HepG2 (cell line): ENCODE results near the gene RPS6KC1. TPM values are rescaled to one million over a fixed set of nuclear protein-coding genes. Genes with fewer than 3 reads are reported as not detected.
A peak's percentile ranks its signal among the peaks of the same experiment; 100 is the strongest.

ENCODE experiments used
- AHR ChIP-seq: IDR thresholded peaks from 2 replicates; pipeline ENCODE4 v1.6.1; 2018; ENCODE audit warnings: missing genetic modification reagents, missing compliant biosample characterization
- ATM ChIP-seq: fragments of 450-650 bp; IDR thresholded peaks from 2 replicates; pipeline ENCODE4 v1.7.1; 2017; ENCODE audit warnings: mild to moderate bottlenecking, borderline replicate concordance
- ELF4 ChIP-seq: sonication (generic); formaldehyde crosslinking; IDR thresholded peaks from 2 replicates; pipeline ENCODE4 v1.5.0; 2020; ENCODE audit warnings: missing genetic modification reagents, mild to moderate bottlenecking, moderate library complexity, borderline replicate concordance
- HNF1A ChIP-seq, 2 experiments: sonication (generic) in 1 of 2; formaldehyde crosslinking in 1 of 2; IDR thresholded peaks; 2 replicates each; pipeline versions ENCODE4 v1.4.0 to v1.6.1; 2016 to 2020; ENCODE audit warnings: borderline replicate concordance in 1 of 2, low read depth in 1 of 2, mild to moderate bottlenecking in 1 of 2, missing genetic modification reagents in 1 of 2
- MLXIP ChIP-seq: sonication (generic); formaldehyde crosslinking; IDR thresholded peaks from 2 replicates; pipeline ENCODE4 v1.9.0; 2021; ENCODE audit warnings: missing genetic modification reagents, borderline replicate concordance
- NCOA2 ChIP-seq: sonication (generic); formaldehyde crosslinking; IDR thresholded peaks from 2 replicates; pipeline ENCODE4 v1.8.0; 2022; ENCODE audit warnings: inconsistent platforms
- NFIC ChIP-seq: IDR thresholded peaks from 2 replicates; pipeline ENCODE4 v1.6.1; 2012; ENCODE audit warnings: mild to moderate bottlenecking, low read length, inconsistent platforms
- SCMH1 ChIP-seq: sonication (generic); formaldehyde crosslinking; IDR thresholded peaks from 2 replicates; pipeline ENCODE4 v1.9.0; 2021; ENCODE audit warnings: missing genetic modification reagents, mild to moderate bottlenecking, borderline replicate concordance
- SRF ChIP-seq: IDR thresholded peaks from 2 replicates; pipeline ENCODE4 v1.6.1; 2011; ENCODE audit warnings: mild to moderate bottlenecking, low read depth, low read length, moderate library complexity
- SRSF4 ChIP-seq: fragments of 200-400 bp; formaldehyde crosslinking; IDR thresholded peaks from one replicate; pipeline ENCODE4 v1.6.1; 2018; ENCODE audit warnings: mild to moderate bottlenecking, low read depth, low read length, moderate library complexity; ENCODE audit not compliant: poor library complexity, severe bottlenecking
- TCF12 ChIP-seq, 2 experiments: fragments of 450-650 bp in 1 of 2; sonication (generic) in 1 of 2; formaldehyde crosslinking in 1 of 2; IDR thresholded peaks; 2 replicates each; pipeline versions ENCODE4 v1.6.1 to v1.8.0; 2017 to 2022; ENCODE audit warnings: antibody characterized with exemption in 1 of 2, mild to moderate bottlenecking in 1 of 2, missing genetic modification reagents in 1 of 2, moderate library complexity in 1 of 2
- ZNF20 ChIP-seq: sonication (generic); formaldehyde crosslinking; IDR thresholded peaks from 2 replicates; pipeline ENCODE4 v1.4.0; 2020; ENCODE audit warnings: mild to moderate bottlenecking, moderate library complexity, missing genetic modification reagents
- ZNF251 ChIP-seq: sonication (generic); formaldehyde crosslinking; IDR thresholded peaks from 2 replicates; pipeline ENCODE4 v1.9.0; 2021; ENCODE audit warnings: mild to moderate bottlenecking, missing genetic modification reagents
- ZNF292 ChIP-seq: sonication (generic); formaldehyde crosslinking; IDR thresholded peaks from 2 replicates; pipeline ENCODE4 v1.8.1; 2022; ENCODE audit warnings: mild to moderate bottlenecking, low read depth, missing genetic modification reagents, borderline replicate concordance
- ZNF333 ChIP-seq: sonication (generic); formaldehyde crosslinking; IDR thresholded peaks from 2 replicates; pipeline ENCODE4 v1.4.0; 2020; ENCODE audit warnings: mild to moderate bottlenecking, missing genetic modification reagents, borderline replicate concordance
- ZNF343 ChIP-seq: sonication (generic); formaldehyde crosslinking; IDR thresholded peaks from 2 replicates; pipeline ENCODE4 v1.4.0; 2020; ENCODE audit warnings: mild to moderate bottlenecking, missing genetic modification reagents
- ZNF768 ChIP-seq: sonication (generic); formaldehyde crosslinking; IDR thresholded peaks from 2 replicates; pipeline ENCODE4 v1.4.0; 2020; ENCODE audit warnings: missing genetic modification reagents
- ZNF883 ChIP-seq: sonication (generic); formaldehyde crosslinking; IDR thresholded peaks from 2 replicates; pipeline ENCODE4 v1.5.1; 2020; ENCODE audit warnings: mild to moderate bottlenecking, missing genetic modification reagents; ENCODE audit errors: not compliant biosample characterization
- ZSCAN21 ChIP-seq: sonication (generic); formaldehyde crosslinking; IDR thresholded peaks from 2 replicates; pipeline ENCODE4 v1.8.0; 2022; ENCODE audit warnings: mild to moderate bottlenecking, missing genetic modification reagents, moderate library complexity, borderline replicate concordance
- polyA plus RNA-seq, 8 experiments: library from polyadenylated mRNA; depleted of rRNA in 3 of 8; stranded (reverse) in 7 of 8; unstranded in 1 of 8; fragments of >200 nt; fragmentation: Illumina TruSeq in 4 of 8; extraction: Trizol in 4 of 8; gene quantifications; 2 replicates each; pipeline versions ENCODE4 v1.2.1 to v1.2.3, GENCODE V29; 2011 to 2016; ENCODE audit warnings: low read depth in 4 of 8, missing spikeins in 1 of 8, mixed read lengths in 1 of 8; ENCODE audit not compliant: insufficient read depth in 1 of 8
- total RNA-seq, 5 experiments: library from RNA; depleted of rRNA; stranded (reverse); fragments of >200 nt; fragmentation: Illumina TruSeq; extraction: Trizol; gene quantifications; 2 replicates each; pipeline ENCODE4 v1.2.3, GENCODE V29; 2016; ENCODE audit warnings: low read depth in 1 of 5

Gene RPS6KC1
- total and polyA plus RNA-seq, 2 of the 13 experiments (the other 11 are each of a cell fraction or from before 2014, with no cell fraction given): 11.0 to 25.2 TPM

- TF ChIP-seq HNF1A (IDR thresholded peaks at IDR 0.05; ENCODE audit: low read depth) (no peak), HNF1A (CRISPR knock-in tag; IDR thresholded peaks at IDR 0.05; ENCODE audit: borderline replicate concordance) (no peak), NCOA2 (CRISPR knock-in tag) (0 out of 2 replicates have a peak, but pooled peaks have one; percentile 23), AHR (CRISPR knock-in tag) (no peak), ZNF883 (CRISPR knock-in tag) (peak; percentile 44), ZNF768 (CRISPR knock-in tag) (peak; percentile 77; the same call in 1 of the 2 replicates), MLXIP (CRISPR knock-in tag) (no peak), TCF12 (IDR thresholded peaks at IDR 0.05) (no peak), TCF12 (CRISPR knock-in tag; IDR thresholded peaks at IDR 0.05) (no peak), ZNF333 (CRISPR knock-in tag) (no peak), ZNF292 (peak; percentile 63; the same call in 1 of the 2 replicates), ELF4 (CRISPR knock-in tag) (peak; percentile 74), SRSF4 (no peak), ZNF343 (CRISPR knock-in tag) (no peak), ATM (no peak), SCMH1 (CRISPR knock-in tag) (no peak), ZNF20 (CRISPR knock-in tag) (no peak), ZNF251 (CRISPR knock-in tag) (no peak), ZSCAN21 (no peak), NFIC (no peak), SRF (no peak)
Observed at GRCh38 chr1:213015099-213016050, 35.7 kb upstream of the RPS6KC1 start, which contains the start of gene ANGEL2 (continued).
